ENCODE data around the gene CPNE4. TPM values are rescaled to one million over a fixed set of nuclear protein-coding genes. Genes with fewer than 3 reads are reported as not detected.

The CPNE4 gene
- total RNA-seq, 1 donor from 2014 or later = not detected

- H3K4me3 Mint-ChIP-seq (ENCODE audit: unreplicated experiment) = no peak overlapping the region
- no peaks in the 10 kb centered on the region for H3K4me1 Mint-ChIP-seq (ENCODE audit: low read depth)
- peaks cover 6% of the 10 kb centered on the region for H3K27me3 Mint-ChIP-seq (ENCODE audit: low read depth)
- no peak overlapping the region for H3K27ac Mint-ChIP-seq (ENCODE audit: unreplicated experiment)
- H3K9me3 Mint-ChIP-seq (ENCODE audit: low read depth) = no peaks in the 10 kb centered on the region
- no peaks in the 10 kb centered on the region for H3K36me3 Mint-ChIP-seq (ENCODE audit: low read depth)
- no peak for DNase-seq (ENCODE audit: low spot score)
- no peak for TF ChIP-seq CTCF (IDR thresholded peaks at IDR 0.05)
These were observed 305.2 kb downstream of the CPNE4 start for GRCh38 chr3:131729643-131730017.

GRCh38 chr3:131728898-131729642, 305.7 kb downstream of the CPNE4 start:
- Mint-ChIP-seq H3K36me3 (ENCODE audit: low read depth) (no peaks in the 10 kb centered on the region), H3K27me3 (ENCODE audit: low read depth) (peaks cover 6% of the 10 kb centered on the region), H3K9me3 (ENCODE audit: low read depth) (no peaks in the 10 kb centered on the region), H3K4me3 (ENCODE audit: unreplicated experiment) (no peak overlapping the region), H3K4me1 (ENCODE audit: low read depth) (no peaks in the 10 kb centered on the region), H3K27ac (ENCODE audit: unreplicated experiment) (no peak overlapping the region)
- no peak for DNase-seq (ENCODE audit: low spot score)
- TF ChIP-seq CTCF (IDR thresholded peaks at IDR 0.05) = no peak

- Mint-ChIP-seq H3K36me3 (ENCODE audit: low read depth) (no peaks in the 10 kb centered on the region), H3K4me1 (ENCODE audit: low read depth) (no peaks in the 10 kb centered on the region), H3K27me3 (ENCODE audit: low read depth) (peaks cover 3% of the 10 kb centered on the region), H3K27ac (ENCODE audit: unreplicated experiment) (no peak overlapping the region), H3K4me3 (ENCODE audit: unreplicated experiment) (no peak overlapping the region), H3K9me3 (ENCODE audit: low read depth) (no peaks in the 10 kb centered on the region)
- no peak for TF ChIP-seq CTCF (IDR thresholded peaks at IDR 0.05)
- no peak for DNase-seq (ENCODE audit: low spot score)
These were observed 309.4 kb downstream of the CPNE4 start for GRCh38 chr3:131725414-131725813.

GRCh38 chr3:131723343-131723742, 311.5 kb downstream of the CPNE4 start:
- TF ChIP-seq CTCF (IDR thresholded peaks at IDR 0.05) = no peak
- Mint-ChIP-seq H3K9me3 (ENCODE audit: low read depth) (no peaks in the 10 kb centered on the region), H3K27me3 (ENCODE audit: low read depth) (peaks cover 5% of the 10 kb centered on the region), H3K27ac (ENCODE audit: unreplicated experiment) (no peak overlapping the region), H3K36me3 (ENCODE audit: low read depth) (no peaks in the 10 kb centered on the region), H3K4me1 (ENCODE audit: low read depth) (no peaks in the 10 kb centered on the region), H3K4me3 (ENCODE audit: unreplicated experiment) (no peak overlapping the region)
- no peak for DNase-seq (ENCODE audit: low spot score)

- Mint-ChIP-seq H3K36me3 (ENCODE audit: low read depth) (no peaks in the 10 kb centered on the region), H3K9me3 (ENCODE audit: low read depth) (no peaks in the 10 kb centered on the region), H3K4me1 (ENCODE audit: low read depth) (no peaks in the 10 kb centered on the region), H3K27ac (ENCODE audit: unreplicated experiment) (no peak overlapping the region), H3K4me3 (ENCODE audit: unreplicated experiment) (no peak overlapping the region), H3K27me3 (ENCODE audit: low read depth) (peaks cover 9% of the 10 kb centered on the region)
- no peak for TF ChIP-seq CTCF (IDR thresholded peaks at IDR 0.05)
- DNase-seq (ENCODE audit: low spot score) = no peak
These were observed 317.3 kb downstream of the CPNE4 start for GRCh38 chr3:131717493-131717892.
